WTC11 (cell line): ENCODE results near the gene LENEP. TPM values are rescaled to one million over a fixed set of nuclear protein-coding genes. Genes with fewer than 3 reads are reported as not detected.
A peak's percentile ranks its signal among the peaks of the same experiment; 100 is the strongest.

Experiments used
- AR ChIP-seq: fragments of 250-450 bp; sonication (Bioruptor Pico); IDR thresholded peaks from 2 replicates; pipeline ENCODE4 v1.9.0; 2021; ENCODE audit warnings: mild to moderate bottlenecking
- ESRRA ChIP-seq: sonication (generic); formaldehyde crosslinking; IDR thresholded peaks from 2 replicates; pipeline ENCODE4 v1.8.1; 2022; ENCODE audit warnings: mild to moderate bottlenecking, missing genetic modification reagents, borderline replicate concordance
- FOXJ3 ChIP-seq: sonication (generic); formaldehyde crosslinking; IDR thresholded peaks from 2 replicates; pipeline ENCODE4 v1.9.0; 2021; ENCODE audit warnings: missing genetic modification reagents, mild to moderate bottlenecking, borderline replicate concordance
- GTF2I ChIP-seq: fragments of 250-450 bp; sonication (Bioruptor Pico); conservative IDR thresholded peaks from 2 replicates; pipeline ENCODE4 v1.4.0; 2021; ENCODE audit warnings: mild to moderate bottlenecking
- JAZF1 ChIP-seq: fragments of 250-450 bp; sonication (Bioruptor Pico); IDR thresholded peaks from 2 replicates; pipeline ENCODE4 v1.9.0; 2021; ENCODE audit warnings: moderate library complexity, mild to moderate bottlenecking, inconsistent platforms
- MAX ChIP-seq: sonication (generic); formaldehyde crosslinking; IDR thresholded peaks from 2 replicates; pipeline ENCODE4 v1.8.0; 2022; ENCODE audit warnings: mild to moderate bottlenecking, missing genetic modification reagents
- PRRX2 ChIP-seq: fragments of 250-450 bp; sonication (Bioruptor Pico); IDR thresholded peaks from 2 replicates; pipeline ENCODE4 v1.8.0; 2021; ENCODE audit warnings: mild to moderate bottlenecking
- STAT6 ChIP-seq: sonication (generic); formaldehyde crosslinking; conservative IDR thresholded peaks from 2 replicates; pipeline ENCODE4 v1.8.1; 2023; ENCODE audit warnings: mild to moderate bottlenecking, low read depth, missing genetic modification reagents, moderate library complexity
- TEAD4 ChIP-seq: sonication (generic); formaldehyde crosslinking; IDR thresholded peaks from 2 replicates; pipeline ENCODE4 v1.8.0; 2022; ENCODE audit warnings: mild to moderate bottlenecking, missing genetic modification reagents
- ZBTB43 ChIP-seq: sonication (generic); formaldehyde crosslinking; IDR thresholded peaks from 2 replicates; pipeline ENCODE4 v1.8.1; 2023; ENCODE audit warnings: mild to moderate bottlenecking, missing genetic modification reagents
- ZNF416 ChIP-seq: fragments of 250-450 bp; sonication (Bioruptor Pico); IDR thresholded peaks from 2 replicates; pipeline ENCODE4 v1.9.0; 2021; ENCODE audit warnings: mild to moderate bottlenecking, inconsistent platforms
- total RNA-seq: library from RNA; stranded (reverse); gene quantifications from 3 replicates; pipeline ENCODE4 v1.2.3, GENCODE V29; 2021
- TF ChIP-seq, protein P1 (sequence below): fragments of 250-450 bp; sonication (Bioruptor Pico); IDR thresholded peaks from 2 replicates; pipeline ENCODE4 v1.9.0; 2021; ENCODE audit warnings: mild to moderate bottlenecking, borderline replicate concordance
- TF ChIP-seq, protein P2 (sequence below): sonication (generic); formaldehyde crosslinking; IDR thresholded peaks from 2 replicates; pipeline ENCODE4 v1.8.0; 2022; ENCODE audit warnings: mild to moderate bottlenecking, missing genetic modification reagents
- TF ChIP-seq, protein P3 (sequence below): fragments of 250-450 bp; sonication (Bioruptor Pico); IDR thresholded peaks from 2 replicates; pipeline ENCODE4 v2.1.2; 2022; ENCODE audit warnings: mild to moderate bottlenecking, moderate library complexity
- TF ChIP-seq, protein P4 (sequence below): sonication (generic); formaldehyde crosslinking; IDR thresholded peaks from 2 replicates; pipeline ENCODE4 v1.8.0; 2022; ENCODE audit warnings: missing genetic modification reagents
- TF ChIP-seq, protein P5 (sequence below): sonication (generic); formaldehyde crosslinking; IDR thresholded peaks from 2 replicates; pipeline ENCODE4 v1.8.1; 2023; ENCODE audit warnings: mild to moderate bottlenecking, moderate library complexity, missing genetic modification reagents

Gene LENEP
- total RNA-seq, 1 experiment from 2014 or later = 1.2 TPM

DNA sequence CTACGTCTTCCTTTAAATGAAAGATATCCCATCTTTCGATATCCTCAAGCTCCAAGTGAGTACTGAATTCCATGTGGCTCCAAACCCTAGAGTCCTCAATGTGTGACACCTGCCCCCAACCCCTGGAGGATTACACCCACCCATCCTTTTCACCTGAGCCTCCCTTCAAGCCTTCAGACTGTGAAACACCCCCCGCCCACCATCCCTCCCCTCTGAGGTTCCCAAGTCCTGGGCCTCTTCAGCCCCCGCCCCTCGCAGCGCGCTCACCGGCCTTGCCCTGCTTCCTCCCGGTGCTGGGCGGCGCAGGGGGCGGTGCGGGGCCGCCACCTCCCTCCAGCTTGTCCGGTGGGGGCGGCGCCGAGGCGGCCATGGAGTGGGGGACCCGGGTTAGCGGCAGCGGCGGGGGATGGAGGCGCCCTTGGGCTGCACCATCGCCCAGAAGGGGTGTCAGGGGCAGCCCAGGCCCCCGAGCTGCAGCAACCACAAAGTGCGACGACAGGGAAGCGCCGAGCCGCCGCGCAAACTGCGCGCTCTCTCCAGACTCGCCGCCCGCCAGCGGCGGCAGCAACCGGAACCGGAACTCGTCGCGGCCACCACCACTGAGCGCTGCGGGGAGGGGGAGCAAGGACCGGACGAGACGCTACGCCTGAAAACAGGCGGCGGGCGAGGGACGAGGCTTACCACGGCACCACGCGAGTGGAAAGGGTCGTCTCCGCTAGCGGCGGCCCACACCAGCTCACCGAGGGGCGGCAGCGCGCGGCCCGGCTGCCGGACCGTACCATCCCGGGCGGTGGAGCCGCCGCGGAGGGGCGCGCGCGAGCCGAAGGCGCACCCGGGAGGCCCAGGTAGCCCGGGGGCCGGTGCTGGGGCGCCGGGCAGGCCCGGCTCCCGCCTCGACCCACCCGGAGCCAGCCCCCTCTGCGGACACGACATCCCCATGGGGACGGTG lies 31.9 kb upstream of the LENEP start, which contains the start of gene PYGO2 (continued):
- TF ChIP-seq, protein P1, sequence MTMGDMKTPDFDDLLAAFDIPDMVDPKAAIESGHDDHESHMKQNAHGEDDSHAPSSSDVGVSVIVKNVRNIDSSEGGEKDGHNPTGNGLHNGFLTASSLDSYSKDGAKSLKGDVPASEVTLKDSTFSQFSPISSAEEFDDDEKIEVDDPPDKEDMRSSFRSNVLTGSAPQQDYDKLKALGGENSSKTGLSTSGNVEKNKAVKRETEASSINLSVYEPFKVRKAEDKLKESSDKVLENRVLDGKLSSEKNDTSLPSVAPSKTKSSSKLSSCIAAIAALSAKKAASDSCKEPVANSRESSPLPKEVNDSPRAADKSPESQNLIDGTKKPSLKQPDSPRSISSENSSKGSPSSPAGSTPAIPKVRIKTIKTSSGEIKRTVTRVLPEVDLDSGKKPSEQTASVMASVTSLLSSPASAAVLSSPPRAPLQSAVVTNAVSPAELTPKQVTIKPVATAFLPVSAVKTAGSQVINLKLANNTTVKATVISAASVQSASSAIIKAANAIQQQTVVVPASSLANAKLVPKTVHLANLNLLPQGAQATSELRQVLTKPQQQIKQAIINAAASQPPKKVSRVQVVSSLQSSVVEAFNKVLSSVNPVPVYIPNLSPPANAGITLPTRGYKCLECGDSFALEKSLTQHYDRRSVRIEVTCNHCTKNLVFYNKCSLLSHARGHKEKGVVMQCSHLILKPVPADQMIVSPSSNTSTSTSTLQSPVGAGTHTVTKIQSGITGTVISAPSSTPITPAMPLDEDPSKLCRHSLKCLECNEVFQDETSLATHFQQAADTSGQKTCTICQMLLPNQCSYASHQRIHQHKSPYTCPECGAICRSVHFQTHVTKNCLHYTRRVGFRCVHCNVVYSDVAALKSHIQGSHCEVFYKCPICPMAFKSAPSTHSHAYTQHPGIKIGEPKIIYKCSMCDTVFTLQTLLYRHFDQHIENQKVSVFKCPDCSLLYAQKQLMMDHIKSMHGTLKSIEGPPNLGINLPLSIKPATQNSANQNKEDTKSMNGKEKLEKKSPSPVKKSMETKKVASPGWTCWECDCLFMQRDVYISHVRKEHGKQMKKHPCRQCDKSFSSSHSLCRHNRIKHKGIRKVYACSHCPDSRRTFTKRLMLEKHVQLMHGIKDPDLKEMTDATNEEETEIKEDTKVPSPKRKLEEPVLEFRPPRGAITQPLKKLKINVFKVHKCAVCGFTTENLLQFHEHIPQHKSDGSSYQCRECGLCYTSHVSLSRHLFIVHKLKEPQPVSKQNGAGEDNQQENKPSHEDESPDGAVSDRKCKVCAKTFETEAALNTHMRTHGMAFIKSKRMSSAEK (CRISPR knock-in tag) = peak; percentile 85; the same call in 1 of the 2 replicates
- TF ChIP-seq, protein P2, sequence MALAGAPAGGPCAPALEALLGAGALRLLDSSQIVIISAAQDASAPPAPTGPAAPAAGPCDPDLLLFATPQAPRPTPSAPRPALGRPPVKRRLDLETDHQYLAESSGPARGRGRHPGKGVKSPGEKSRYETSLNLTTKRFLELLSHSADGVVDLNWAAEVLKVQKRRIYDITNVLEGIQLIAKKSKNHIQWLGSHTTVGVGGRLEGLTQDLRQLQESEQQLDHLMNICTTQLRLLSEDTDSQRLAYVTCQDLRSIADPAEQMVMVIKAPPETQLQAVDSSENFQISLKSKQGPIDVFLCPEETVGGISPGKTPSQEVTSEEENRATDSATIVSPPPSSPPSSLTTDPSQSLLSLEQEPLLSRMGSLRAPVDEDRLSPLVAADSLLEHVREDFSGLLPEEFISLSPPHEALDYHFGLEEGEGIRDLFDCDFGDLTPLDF = no peak
- TF ChIP-seq STAT6 (CRISPR knock-in tag) (0 out of 2 replicates have a peak, but pooled peaks have one; percentile 27), FOXJ3 (CRISPR knock-in tag) (no peak), ZNF416 (CRISPR knock-in tag) (peak; percentile 92), TEAD4 (CRISPR knock-in tag) (peak; percentile 68), ZBTB43 (no peak), ESRRA (CRISPR knock-in tag) (peak; percentile 69; the same call in 1 of the 2 replicates), AR (0 out of 2 replicates have a peak, but pooled peaks have one; percentile 5), GTF2I (CRISPR knock-in tag) (no peak), PRRX2 (CRISPR knock-in tag) (peak; percentile 73), JAZF1 (CRISPR knock-in tag) (no peak), MAX (CRISPR knock-in tag) (no peak)
- TF ChIP-seq, protein P3, sequence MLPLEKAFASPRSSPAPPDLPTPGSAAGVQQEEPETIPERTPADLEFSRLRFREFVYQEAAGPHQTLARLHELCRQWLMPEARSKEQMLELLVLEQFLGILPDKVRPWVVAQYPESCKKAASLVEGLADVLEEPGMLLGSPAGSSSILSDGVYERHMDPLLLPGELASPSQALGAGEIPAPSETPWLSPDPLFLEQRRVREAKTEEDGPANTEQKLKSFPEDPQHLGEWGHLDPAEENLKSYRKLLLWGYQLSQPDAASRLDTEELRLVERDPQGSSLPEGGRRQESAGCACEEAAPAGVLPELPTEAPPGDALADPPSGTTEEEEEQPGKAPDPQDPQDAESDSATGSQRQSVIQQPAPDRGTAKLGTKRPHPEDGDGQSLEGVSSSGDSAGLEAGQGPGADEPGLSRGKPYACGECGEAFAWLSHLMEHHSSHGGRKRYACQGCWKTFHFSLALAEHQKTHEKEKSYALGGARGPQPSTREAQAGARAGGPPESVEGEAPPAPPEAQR (CRISPR knock-in tag) = no peak
- TF ChIP-seq, protein P4, sequence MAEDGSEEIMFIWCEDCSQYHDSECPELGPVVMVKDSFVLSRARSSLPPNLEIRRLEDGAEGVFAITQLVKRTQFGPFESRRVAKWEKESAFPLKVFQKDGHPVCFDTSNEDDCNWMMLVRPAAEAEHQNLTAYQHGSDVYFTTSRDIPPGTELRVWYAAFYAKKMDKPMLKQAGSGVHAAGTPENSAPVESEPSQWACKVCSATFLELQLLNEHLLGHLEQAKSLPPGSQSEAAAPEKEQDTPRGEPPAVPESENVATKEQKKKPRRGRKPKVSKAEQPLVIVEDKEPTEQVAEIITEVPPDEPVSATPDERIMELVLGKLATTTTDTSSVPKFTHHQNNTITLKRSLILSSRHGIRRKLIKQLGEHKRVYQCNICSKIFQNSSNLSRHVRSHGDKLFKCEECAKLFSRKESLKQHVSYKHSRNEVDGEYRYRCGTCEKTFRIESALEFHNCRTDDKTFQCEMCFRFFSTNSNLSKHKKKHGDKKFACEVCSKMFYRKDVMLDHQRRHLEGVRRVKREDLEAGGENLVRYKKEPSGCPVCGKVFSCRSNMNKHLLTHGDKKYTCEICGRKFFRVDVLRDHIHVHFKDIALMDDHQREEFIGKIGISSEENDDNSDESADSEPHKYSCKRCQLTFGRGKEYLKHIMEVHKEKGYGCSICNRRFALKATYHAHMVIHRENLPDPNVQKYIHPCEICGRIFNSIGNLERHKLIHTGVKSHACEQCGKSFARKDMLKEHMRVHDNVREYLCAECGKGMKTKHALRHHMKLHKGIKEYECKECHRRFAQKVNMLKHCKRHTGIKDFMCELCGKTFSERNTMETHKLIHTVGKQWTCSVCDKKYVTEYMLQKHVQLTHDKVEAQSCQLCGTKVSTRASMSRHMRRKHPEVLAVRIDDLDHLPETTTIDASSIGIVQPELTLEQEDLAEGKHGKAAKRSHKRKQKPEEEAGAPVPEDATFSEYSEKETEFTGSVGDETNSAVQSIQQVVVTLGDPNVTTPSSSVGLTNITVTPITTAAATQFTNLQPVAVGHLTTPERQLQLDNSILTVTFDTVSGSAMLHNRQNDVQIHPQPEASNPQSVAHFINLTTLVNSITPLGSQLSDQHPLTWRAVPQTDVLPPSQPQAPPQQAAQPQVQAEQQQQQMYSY (CRISPR knock-in tag) = no peak
- TF ChIP-seq, protein P5, sequence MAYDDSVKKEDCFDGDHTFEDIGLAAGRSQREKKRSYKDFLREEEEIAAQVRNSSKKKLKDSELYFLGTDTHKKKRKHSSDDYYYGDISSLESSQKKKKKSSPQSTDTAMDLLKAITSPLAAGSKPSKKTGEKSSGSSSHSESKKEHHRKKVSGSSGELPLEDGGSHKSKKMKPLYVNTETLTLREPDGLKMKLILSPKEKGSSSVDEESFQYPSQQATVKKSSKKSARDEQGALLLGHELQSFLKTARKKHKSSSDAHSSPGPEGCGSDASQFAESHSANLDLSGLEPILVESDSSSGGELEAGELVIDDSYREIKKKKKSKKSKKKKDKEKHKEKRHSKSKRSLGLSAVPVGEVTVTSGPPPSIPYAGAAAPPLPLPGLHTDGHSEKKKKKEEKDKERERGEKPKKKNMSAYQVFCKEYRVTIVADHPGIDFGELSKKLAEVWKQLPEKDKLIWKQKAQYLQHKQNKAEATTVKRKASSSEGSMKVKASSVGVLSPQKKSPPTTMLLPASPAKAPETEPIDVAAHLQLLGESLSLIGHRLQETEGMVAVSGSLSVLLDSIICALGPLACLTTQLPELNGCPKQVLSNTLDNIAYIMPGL = peak; percentile 92; the same call in 1 of the 2 replicates
